Measurements from ENCODE around the gene ZNF536.

- TF ChIP-seq ZHX1 (conservative IDR thresholded peaks at IDR 0.05; ENCODE audit: low read length) (no peak), MYC (IDR thresholded peaks at IDR 0.05; ENCODE audit: low read depth, low read length) (no peak), MYC (CRISPR knock-in tag; IDR thresholded peaks at IDR 0.05; ENCODE audit: borderline replicate concordance, low read depth) (no peak), ZNF592 (IDR thresholded peaks at IDR 0.05) (no peak), XRCC5 (IDR thresholded peaks at IDR 0.05; ENCODE audit: low read depth, low read length) (no peak), SIN3A (IDR thresholded peaks at IDR 0.05; ENCODE audit: borderline replicate concordance in 2 of 2, control insufficient read depth in 1 of 2, low read depth in 2 of 2, low read length in 2 of 2) (no peak), GTF2F1 (IDR thresholded peaks at IDR 0.05; ENCODE audit: low read depth, low read length) (no peak), NUFIP1 (IDR thresholded peaks at IDR 0.05; ENCODE audit: partially characterized antibody) (no peak)
- TF ChIP-seq, protein P1, sequence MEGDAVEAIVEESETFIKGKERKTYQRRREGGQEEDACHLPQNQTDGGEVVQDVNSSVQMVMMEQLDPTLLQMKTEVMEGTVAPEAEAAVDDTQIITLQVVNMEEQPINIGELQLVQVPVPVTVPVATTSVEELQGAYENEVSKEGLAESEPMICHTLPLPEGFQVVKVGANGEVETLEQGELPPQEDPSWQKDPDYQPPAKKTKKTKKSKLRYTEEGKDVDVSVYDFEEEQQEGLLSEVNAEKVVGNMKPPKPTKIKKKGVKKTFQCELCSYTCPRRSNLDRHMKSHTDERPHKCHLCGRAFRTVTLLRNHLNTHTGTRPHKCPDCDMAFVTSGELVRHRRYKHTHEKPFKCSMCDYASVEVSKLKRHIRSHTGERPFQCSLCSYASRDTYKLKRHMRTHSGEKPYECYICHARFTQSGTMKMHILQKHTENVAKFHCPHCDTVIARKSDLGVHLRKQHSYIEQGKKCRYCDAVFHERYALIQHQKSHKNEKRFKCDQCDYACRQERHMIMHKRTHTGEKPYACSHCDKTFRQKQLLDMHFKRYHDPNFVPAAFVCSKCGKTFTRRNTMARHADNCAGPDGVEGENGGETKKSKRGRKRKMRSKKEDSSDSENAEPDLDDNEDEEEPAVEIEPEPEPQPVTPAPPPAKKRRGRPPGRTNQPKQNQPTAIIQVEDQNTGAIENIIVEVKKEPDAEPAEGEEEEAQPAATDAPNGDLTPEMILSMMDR (IDR thresholded peaks at IDR 0.05 in 2 of 3, conservative IDR thresholded peaks at IDR 0.05 in 1 of 3; ENCODE audit: insufficient read depth in 2 of 3, low read depth in 1 of 3, low read length in 3 of 3), result no peak
These were observed 78.7 kb downstream of the ZNF536 start for GRCh38 chr19:30450835-30451321.
